Transverse colon (tissue), 4 donors: Measurements from ENCODE around the gene RUVBL1.

Experiments used
- CTCF ChIP-seq, 5 experiments: fragments of 200-600 bp in 3 of 5; fragments of 450-650 bp in 2 of 5; sonication (generic) in 3 of 5; IDR thresholded peaks; 1 replicate in 2 of 5; 2 replicates in 3 of 5; pipeline ENCODE4 v1.5.1; 2016 to 2017; ENCODE audit warnings: antibody characterized with exemption in 5 of 5, inconsistent platforms in 3 of 5, mild to moderate bottlenecking in 2 of 5, moderate library complexity in 1 of 5
- EP300 ChIP-seq: sonication (generic); formaldehyde crosslinking; IDR thresholded peaks from one replicate; pipeline ENCODE4 v1.6.1; 2017; ENCODE audit warnings: antibody characterized with exemption, low read depth
- POLR2A ChIP-seq: fragments of 450-650 bp; IDR thresholded peaks from one replicate; pipeline ENCODE4 v1.6.1; 2016; ENCODE audit warnings: antibody characterized with exemption, mild to moderate bottlenecking, moderate library complexity
- POLR2AphosphoS5 ChIP-seq, 3 donors: sonication (generic); formaldehyde crosslinking; IDR thresholded peaks; one replicate each; pipeline ENCODE4 v1.6.1; 2016; ENCODE audit warnings: antibody characterized with exemption in 3 of 3

GRCh38 chr3:128071771-128072453 lies 51.7 kb downstream of the RUVBL1 start:
- TF ChIP-seq CTCF (IDR thresholded peaks at IDR 0.05), result no peak
- TF ChIP-seq POLR2AphosphoS5 (IDR thresholded peaks at IDR 0.05), result no peak
- TF ChIP-seq EP300, result no peak
- TF ChIP-seq POLR2A, result no peak
